Caco-2 (cell line): ENCODE results near the gene RAD51D. TPM values are rescaled to one million over a fixed set of nuclear protein-coding genes. Genes with fewer than 3 reads are reported as not detected.

Source experiments
- BruUV-seq: library from RNA; stranded (reverse); fragments of 400-500 nt; replicated peaks from 2 replicates; lab custom pipeline; 2021; lab: Mats Ljungman, UMichigan
- CTCF ChIA-PET: fragments of 300-600 bp; sonication (Branson Sonifier 250); formaldehyde crosslinking; loops from one replicate; lab custom pipeline; 2022; ENCODE audit warnings: antibody characterized with exemption; lab: Charles Lee
- POLR2A ChIA-PET: fragments of 300-600 bp; sonication (Branson Sonifier 250); formaldehyde crosslinking; loops from one replicate; lab custom pipeline; 2022; ENCODE audit warnings: antibody characterized with exemption; lab: Charles Lee
- DNase-seq, 2 experiments: peaks; one replicate each; pipeline versions ENCODE4 v3.0.0 to v3.0.0-alpha.2; 2020 to 2022
- H3K27me3 ChIP-seq: replicated peaks from 2 replicates; pipeline ENCODE4 v1.6.0; 2011; ENCODE audit warnings: low read length; ENCODE audit not compliant: control insufficient read depth, insufficient read depth
- H3K36me3 ChIP-seq: 2 replicates; pipeline ENCODE4 v1.5.1; 2011; ENCODE audit warnings: low read length; ENCODE audit not compliant: control insufficient read depth, insufficient read depth
- H3K4me1 ChIP-seq: fragments of 250-450 bp; sonication (Bioruptor Pico); 2 replicates; pipeline ENCODE4 v1.5.1; 2020; ENCODE audit warnings: mild to moderate bottlenecking
- H3K4me3 ChIP-seq: 2 replicates; pipeline ENCODE4 v1.5.1; 2011; ENCODE audit warnings: low read depth, mild to moderate bottlenecking, control low read depth, low read length
- H3K9me3 ChIP-seq: fragments of 250-450 bp; sonication (Bioruptor Pico); 2 replicates; pipeline ENCODE4 v1.5.1; 2020; ENCODE audit warnings: mild to moderate bottlenecking, moderate library complexity
- H3K27ac Mint-ChIP-seq: one replicate; pipeline ENCODE4 v1.8.0; 2022; ENCODE audit warnings: mixed read lengths; ENCODE audit not compliant: unreplicated experiment
- H3K27me3 Mint-ChIP-seq: one replicate; pipeline ENCODE4 v1.8.0; 2022; ENCODE audit warnings: mixed read lengths; ENCODE audit not compliant: insufficient read depth, unreplicated experiment
- H3K36me3 Mint-ChIP-seq: one replicate; pipeline ENCODE4 v1.8.0; 2022; ENCODE audit warnings: mild to moderate bottlenecking, mixed read lengths; ENCODE audit not compliant: insufficient read depth, unreplicated experiment
- H3K4me1 Mint-ChIP-seq: one replicate; pipeline ENCODE4 v1.8.0; 2022; ENCODE audit warnings: low read depth, mixed read lengths; ENCODE audit not compliant: unreplicated experiment
- H3K4me3 Mint-ChIP-seq: one replicate; pipeline ENCODE4 v1.8.0; 2022; ENCODE audit warnings: mild to moderate bottlenecking, moderate library complexity, mixed read lengths; ENCODE audit not compliant: unreplicated experiment
- H3K9me3 Mint-ChIP-seq: one replicate; pipeline ENCODE4 v1.8.0; 2022; ENCODE audit warnings: mixed read lengths; ENCODE audit not compliant: unreplicated experiment
- intact Hi-C: fragments of 100-400 bp; cut with micrococcal nuclease; formaldehyde crosslinking; loops from one replicate; pipeline ENCODE4 v1.10.0; 2022; ENCODE audit not compliant: unreplicated experiment
- total RNA-seq: library from RNA; stranded (reverse); gene quantifications from 2 replicates; pipeline ENCODE4 v1.2.3, GENCODE V29; 2022
- TF ChIP-seq, protein P1 (sequence below), 2 experiments: fragments of 200-600 bp in 1 of 2; IDR thresholded peaks; 1 replicate in 1 of 2; 2 replicates in 1 of 2; pipeline versions ENCODE4 v1.5.1 to v1.8.0; 2011 to 2022; ENCODE audit warnings: antibody characterized with exemption in 1 of 2, control low read depth in 1 of 2, inconsistent platforms in 1 of 2, low read depth in 1 of 2, low read length in 1 of 2, mild to moderate bottlenecking in 1 of 2, moderate library complexity in 1 of 2; ENCODE audit not compliant: insufficient read depth in 1 of 2, severe bottlenecking in 1 of 2, unreplicated experiment in 1 of 2

Gene RAD51D
- total RNA-seq, 1 experiment from 2014 or later, result 31.8 TPM

DNA sequence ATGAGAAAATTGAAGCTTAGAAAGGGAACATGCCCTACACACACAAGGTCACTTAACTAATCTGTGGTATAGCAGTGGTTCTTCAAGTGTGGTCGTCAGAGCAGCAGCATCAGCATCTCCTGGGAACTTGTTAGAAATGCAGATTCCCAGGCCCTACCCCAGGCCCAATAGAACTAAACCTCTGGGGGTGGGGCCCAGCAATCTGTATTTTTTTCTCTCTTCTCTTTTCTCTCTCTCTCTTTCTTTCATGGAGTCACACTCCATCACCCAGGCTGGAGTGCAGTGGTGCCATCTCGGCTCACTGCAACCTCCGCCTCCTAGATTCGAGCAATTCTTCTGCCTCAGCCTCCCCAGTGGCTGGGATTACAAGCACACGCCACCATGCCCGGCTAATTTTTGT, 18.6 kb upstream of the RAD51D start:
- no peaks in the 10 kb centered on the region for H3K27me3 Mint-ChIP-seq
- Histone ChIP-seq H3K4me3 (no peak overlapping the region), H3K4me1 (no peaks in the 10 kb centered on the region), H3K27me3 (no peaks in the 10 kb centered on the region), H3K36me3 (peaks cover 9% of the 10 kb centered on the region), H3K9me3 (no peaks in the 10 kb centered on the region)
- TF ChIP-seq, protein P1, sequence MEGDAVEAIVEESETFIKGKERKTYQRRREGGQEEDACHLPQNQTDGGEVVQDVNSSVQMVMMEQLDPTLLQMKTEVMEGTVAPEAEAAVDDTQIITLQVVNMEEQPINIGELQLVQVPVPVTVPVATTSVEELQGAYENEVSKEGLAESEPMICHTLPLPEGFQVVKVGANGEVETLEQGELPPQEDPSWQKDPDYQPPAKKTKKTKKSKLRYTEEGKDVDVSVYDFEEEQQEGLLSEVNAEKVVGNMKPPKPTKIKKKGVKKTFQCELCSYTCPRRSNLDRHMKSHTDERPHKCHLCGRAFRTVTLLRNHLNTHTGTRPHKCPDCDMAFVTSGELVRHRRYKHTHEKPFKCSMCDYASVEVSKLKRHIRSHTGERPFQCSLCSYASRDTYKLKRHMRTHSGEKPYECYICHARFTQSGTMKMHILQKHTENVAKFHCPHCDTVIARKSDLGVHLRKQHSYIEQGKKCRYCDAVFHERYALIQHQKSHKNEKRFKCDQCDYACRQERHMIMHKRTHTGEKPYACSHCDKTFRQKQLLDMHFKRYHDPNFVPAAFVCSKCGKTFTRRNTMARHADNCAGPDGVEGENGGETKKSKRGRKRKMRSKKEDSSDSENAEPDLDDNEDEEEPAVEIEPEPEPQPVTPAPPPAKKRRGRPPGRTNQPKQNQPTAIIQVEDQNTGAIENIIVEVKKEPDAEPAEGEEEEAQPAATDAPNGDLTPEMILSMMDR (IDR thresholded peaks at IDR 0.05; ENCODE audit: insufficient read depth in 1 of 2, low read depth in 1 of 2, low read length in 1 of 2, severe bottlenecking in 1 of 2, unreplicated experiment in 1 of 2), result no peak
- ChIA-PET CTCF (interaction anchor here (0.6 kb wide), 1 partner anchor 625 kb away, joined by 3 read pairs; no protein-coding TSS in a partner anchor), POLR2A (no interaction called here)
- no peaks in the 10 kb centered on the region for H3K9me3 Mint-ChIP-seq
- H3K36me3 Mint-ChIP-seq, result peaks cover 53% of the 10 kb centered on the region
- no peak overlapping the region for H3K27ac Mint-ChIP-seq
- intact Hi-C loops, result no loop called here
- BruUV-seq, result no TSS peak
- no peak overlapping the region for H3K4me3 Mint-ChIP-seq
- DNase-seq, result no peak
- no peaks in the 10 kb centered on the region for H3K4me1 Mint-ChIP-seq

DNA sequence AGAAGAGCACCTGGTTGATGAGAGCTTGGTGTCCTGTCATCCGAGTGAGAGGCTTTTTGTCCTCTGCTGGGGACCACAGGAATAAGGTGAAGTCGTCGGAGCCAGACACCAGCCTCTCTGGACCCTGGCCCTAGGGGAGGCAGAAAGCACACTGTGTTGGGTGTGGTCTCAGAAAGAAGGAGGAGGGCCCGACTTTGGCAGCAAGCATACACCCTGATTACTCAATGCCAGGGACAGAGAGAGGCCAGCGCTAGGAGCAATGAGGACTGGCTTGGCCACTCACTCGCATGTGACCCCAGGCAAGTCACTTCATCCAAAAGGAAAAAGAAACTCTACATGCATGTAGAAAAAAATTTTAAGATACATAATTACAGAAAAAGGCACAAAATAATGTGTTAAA, 15.7 kb upstream of the RAD51D start:
- H3K36me3 ChIP-seq, result peaks cover 10% of the 10 kb centered on the region
- ChIA-PET CTCF (no interaction called here), POLR2A (no interaction called here)
- Mint-ChIP-seq H3K36me3 (peaks cover 67% of the 10 kb centered on the region), H3K9me3 (no peaks in the 10 kb centered on the region), H3K27ac (no peak overlapping the region), H3K27me3 (no peaks in the 10 kb centered on the region), H3K4me1 (no peaks in the 10 kb centered on the region), H3K4me3 (no peak overlapping the region)
- H3K27me3 ChIP-seq, result no peaks in the 10 kb centered on the region
- no peaks in the 10 kb centered on the region for H3K4me1 ChIP-seq
- no peaks in the 10 kb centered on the region for H3K9me3 ChIP-seq
- DNase-seq, result no peak
- H3K4me3 ChIP-seq, result no peak overlapping the region
- TF ChIP-seq, protein P1 (IDR thresholded peaks at IDR 0.05; ENCODE audit: insufficient read depth in 1 of 2, low read depth in 1 of 2, low read length in 1 of 2, severe bottlenecking in 1 of 2, unreplicated experiment in 1 of 2), result no peak
- BruUV-seq, result no TSS peak
- intact Hi-C loops, result no loop called here

DNA sequence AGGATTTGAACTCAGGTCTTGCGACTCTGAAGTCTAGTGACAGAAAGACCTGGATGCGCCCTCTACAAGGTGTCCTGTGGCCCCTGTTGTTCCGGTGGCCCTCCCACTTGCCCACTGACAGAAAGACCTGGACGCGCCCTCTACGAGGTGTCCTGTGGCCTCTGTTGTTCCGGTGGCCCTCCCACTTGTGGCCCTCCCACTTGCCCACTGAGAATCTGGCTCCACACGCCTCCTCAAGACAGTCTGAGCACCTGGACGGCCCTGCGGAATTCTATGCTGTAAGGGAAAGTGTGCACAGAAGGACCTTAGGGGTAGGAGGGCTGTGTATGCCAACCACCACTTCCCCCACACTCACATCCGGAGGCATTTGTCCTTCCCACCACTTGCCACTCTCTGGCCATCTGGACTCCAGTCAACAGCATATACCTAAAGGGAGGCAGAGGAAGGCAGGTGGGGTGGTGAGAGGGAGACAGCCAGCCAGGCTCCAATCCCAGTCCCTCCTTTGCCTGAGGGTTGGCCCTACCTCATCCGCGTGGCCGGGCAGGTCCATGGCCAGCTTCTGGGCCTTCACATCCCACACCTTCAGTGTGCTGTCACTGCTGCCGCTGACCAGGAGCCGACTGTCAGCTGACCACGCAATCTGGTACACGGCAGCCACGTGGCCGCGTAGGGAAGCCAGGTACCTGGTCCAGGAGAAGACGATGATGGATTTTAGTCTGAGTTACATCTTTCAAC, 13.3 kb upstream of the RAD51D start:
- H3K36me3 ChIP-seq, result peaks cover 10% of the 10 kb centered on the region
- H3K9me3 Mint-ChIP-seq, result no peaks in the 10 kb centered on the region
- no peak for DNase-seq
- no TSS peak for BruUV-seq
- TF ChIP-seq, protein P1 (IDR thresholded peaks at IDR 0.05; ENCODE audit: insufficient read depth in 1 of 2, low read depth in 1 of 2, low read length in 1 of 2, severe bottlenecking in 1 of 2, unreplicated experiment in 1 of 2), result no peak
- H3K27me3 ChIP-seq, result no peaks in the 10 kb centered on the region
- H3K4me3 ChIP-seq, result no peak overlapping the region
- no peaks in the 10 kb centered on the region for H3K4me1 ChIP-seq
- no peak overlapping the region for H3K27ac Mint-ChIP-seq
- ChIA-PET CTCF (no interaction called here), POLR2A (no interaction called here)
- peaks cover 60% of the 10 kb centered on the region for H3K36me3 Mint-ChIP-seq
- H3K9me3 ChIP-seq, result no peaks in the 10 kb centered on the region
- intact Hi-C loops, result no loop called here
- no peaks in the 10 kb centered on the region for H3K27me3 Mint-ChIP-seq
- no peaks in the 10 kb centered on the region for H3K4me1 Mint-ChIP-seq
- H3K4me3 Mint-ChIP-seq, result no peak overlapping the region
